GM23338 (cell line): ENCODE data around the gene FYN. TPM values are rescaled to one million over a fixed set of nuclear protein-coding genes. Genes with fewer than 3 reads are reported as not detected.
A peak's percentile ranks its signal among the peaks of the same experiment; 100 is the strongest.

ENCODE experiments used
- ATAC-seq: fragments of 200-7000 bp; cut with Tn5 transposase; 3 replicates; pipeline ENCODE4 v1.9.1; 2020
- DNase-seq: peaks from one replicate; pipeline ENCODE4 v3.0.0-alpha.2; 2015; ENCODE audit warnings: low spot score
- H2AFZ ChIP-seq: fragments of 200-600 bp; sonication (generic); 2 replicates; pipeline ENCODE4 v1.8.0; 2016; ENCODE audit warnings: antibody characterized with exemption, mild to moderate bottlenecking, moderate library complexity
- H3F3A ChIP-seq: fragments of 200-600 bp; sonication (generic); replicated peaks from 2 replicates; pipeline ENCODE4 v1.8.0; 2017; ENCODE audit warnings: antibody characterized with exemption, mixed run types, low read depth
- H3K27ac ChIP-seq: fragments of 200-600 bp; sonication (generic); 2 replicates; pipeline ENCODE4 v1.6.1; 2016; ENCODE audit warnings: low read depth
- H3K27me3 ChIP-seq: fragments of 200-600 bp; sonication (generic); 2 replicates; pipeline ENCODE4 v1.8.0; 2016; ENCODE audit warnings: mild to moderate bottlenecking, mixed run types, moderate library complexity; ENCODE audit not compliant: insufficient read depth
- H3K36me3 ChIP-seq: fragments of 200-600 bp; sonication (generic); 2 replicates; pipeline ENCODE4 v1.8.0; 2016; ENCODE audit warnings: mild to moderate bottlenecking; ENCODE audit not compliant: insufficient read depth
- H3K4me1 ChIP-seq: fragments of 200-600 bp; sonication (generic); 2 replicates; pipeline ENCODE4 v1.8.0; 2016; ENCODE audit warnings: mild to moderate bottlenecking, moderate library complexity; ENCODE audit not compliant: insufficient read depth
- H3K4me2 ChIP-seq: fragments of 200-600 bp; sonication (generic); 2 replicates; pipeline ENCODE4 v1.7.1; 2017; ENCODE audit warnings: mixed run types
- H3K4me3 ChIP-seq: fragments of 200-600 bp; sonication (generic); 2 replicates; pipeline ENCODE4 v1.6.1; 2016; ENCODE audit warnings: mixed run types
- H3K79me2 ChIP-seq: fragments of 200-600 bp; sonication (generic); replicated peaks from 2 replicates; pipeline ENCODE4 v1.8.0; 2017; ENCODE audit warnings: mild to moderate bottlenecking; ENCODE audit not compliant: insufficient read depth
- H3K9me2 ChIP-seq: fragments of 200-600 bp; sonication (generic); 2 replicates; pipeline ENCODE4 v1.8.0; 2017; ENCODE audit not compliant: insufficient read depth
- H4K20me1 ChIP-seq: fragments of 200-600 bp; sonication (generic); replicated peaks from 2 replicates; pipeline ENCODE4 v1.8.0; 2017; ENCODE audit warnings: mild to moderate bottlenecking; ENCODE audit not compliant: insufficient read depth
- H3K27ac Mint-ChIP-seq: 2 replicates; pipeline ENCODE4 v1.8.0; 2020; ENCODE audit warnings: inconsistent platforms, mild to moderate bottlenecking, moderate library complexity, mixed read lengths
- H3K27me3 Mint-ChIP-seq: 3 replicates; pipeline ENCODE4 v1.8.0; 2022; ENCODE audit warnings: low read depth, mild to moderate bottlenecking, moderate library complexity, mixed read lengths, inconsistent platforms; ENCODE audit not compliant: insufficient read depth, poor library complexity
- H3K36me3 Mint-ChIP-seq: 3 replicates; pipeline ENCODE4 v1.8.0; 2021; ENCODE audit warnings: low read depth, mild to moderate bottlenecking, inconsistent platforms, moderate library complexity, mixed read lengths
- H3K4me1 Mint-ChIP-seq: 3 replicates; pipeline ENCODE4 v1.8.0; 2020; ENCODE audit warnings: mild to moderate bottlenecking, inconsistent platforms, mixed read lengths
- H3K4me3 Mint-ChIP-seq: 3 replicates; pipeline ENCODE4 v1.8.0; 2021; ENCODE audit warnings: moderate library complexity, mild to moderate bottlenecking, inconsistent platforms, mixed read lengths
- H3K9me3 Mint-ChIP-seq: 3 replicates; pipeline ENCODE4 v1.8.0; 2020; ENCODE audit warnings: moderate library complexity, mild to moderate bottlenecking, inconsistent platforms, mixed read lengths
- CREB1 ChIP-seq: fragments of 250-450 bp; sonication (Bioruptor Pico); IDR thresholded peaks from 2 replicates; pipeline ENCODE4 v1.5.0; 2020; ENCODE audit warnings: low read depth, mild to moderate bottlenecking, moderate library complexity
- CTCF ChIP-seq, 2 experiments: fragments of 200-600 bp in 1 of 2; sonication (generic) in 1 of 2; conservative IDR thresholded peaks; 2 replicates each; pipeline versions ENCODE4 v1.5.1 to v1.6.1; 2016 to 2017; ENCODE audit warnings: antibody characterized with exemption in 2 of 2, low read depth in 2 of 2, mild to moderate bottlenecking in 2 of 2, moderate library complexity in 1 of 2
- EZH2phosphoT487 ChIP-seq: fragments of 200-600 bp; sonication (generic); IDR thresholded peaks from one replicate; pipeline ENCODE4 v1.8.1; 2018; ENCODE audit warnings: antibody characterized with exemption; ENCODE audit not compliant: unreplicated experiment
- JUNB ChIP-seq: IDR thresholded peaks from one replicate; pipeline ENCODE4 v1.6.1; 2016; ENCODE audit warnings: antibody characterized with exemption; ENCODE audit not compliant: unreplicated experiment
- REST ChIP-seq: IDR thresholded peaks from one replicate; pipeline ENCODE4 v1.6.1; 2018; ENCODE audit warnings: antibody characterized with exemption; ENCODE audit not compliant: unreplicated experiment
- ZNF114 ChIP-seq: fragments of 250-450 bp; sonication (Bioruptor Pico); IDR thresholded peaks from 2 replicates; pipeline ENCODE4 v1.5.0; 2020; ENCODE audit warnings: mild to moderate bottlenecking, moderate library complexity
- ZNF462 ChIP-seq: fragments of 250-450 bp; sonication (Bioruptor Pico); IDR thresholded peaks from 2 replicates; pipeline ENCODE4 v1.5.0; 2020; ENCODE audit warnings: mild to moderate bottlenecking, moderate library complexity
- polyA plus RNA-seq: library from polyadenylated mRNA; unstranded; fragments of >200 nt; fragmentation: Nextera tagmentation; extraction: Ambion mirVana; gene quantifications from 2 replicates; pipeline ENCODE4 v1.2.1, GENCODE V29; 2016
- total RNA-seq: library from RNA; depleted of rRNA; stranded (reverse); fragments of >200 nt; shearing (Covaris generic); gene quantifications from 2 replicates; pipeline ENCODE4 v1.2.3, GENCODE V29; 2014

FYN gene
- total and polyA plus RNA-seq, 2 experiments from 2014 or later = 46.8 to 143 TPM

GRCh38 chr6:111809766-111810165, 63.5 kb downstream of the FYN start:
- Histone ChIP-seq H3F3A (no peaks in the 10 kb centered on the region), H3K36me3 (no peaks in the 10 kb centered on the region), H3K4me3 (no peak overlapping the region), H3K27ac (no peak overlapping the region), H4K20me1 (0 out of 2 replicates have a peak, but pooled peaks cover 15% of the 10 kb centered on the region), H3K9me2 (no peaks in the 10 kb centered on the region), H2AFZ (no peak overlapping the region), H3K4me2 (no peak overlapping the region), H3K79me2 (peaks cover 12% of the 10 kb centered on the region), H3K4me1 (no peaks in the 10 kb centered on the region; the same call in 1 of the 2 replicates), H3K27me3 (no peaks in the 10 kb centered on the region)
- ATAC-seq (no peak), DNase-seq (no peak)
- Mint-ChIP-seq H3K36me3 (peaks cover 4% of the 10 kb centered on the region; the same call in 1 of the 3 replicates), H3K27ac (peak overlapping the region; percentile 49; the same call in 1 of the 2 replicates), H3K4me1 (peaks cover 45% of the 10 kb centered on the region), H3K4me3 (no peak overlapping the region), H3K27me3 (peaks cover 9% of the 10 kb centered on the region), H3K9me3 (no peaks in the 10 kb centered on the region)
- TF ChIP-seq JUNB = no peak
- TF ChIP-seq ZNF114 (CRISPR knock-in tag) = no peak
- no peak for TF ChIP-seq ZNF462
- TF ChIP-seq REST = no peak
- no peak for TF ChIP-seq EZH2phosphoT487
- no peak for TF ChIP-seq CREB1 (CRISPR knock-in tag)
- TF ChIP-seq CTCF (conservative IDR thresholded peaks at IDR 0.05; ENCODE audit: low read depth in 2 of 2) = no peak
